COR-L47 (cell line): ENCODE data around the gene CRYBG1.
"Not testable (repeated sequence)": the region's sequence is repeated elsewhere in the genome, so short reads cannot be mapped to it uniquely, and the experiment has no call there.

Source experiments
- DNase-seq: peaks from one replicate; lab custom pipeline; 2025; lab: John Stamatoyannopoulos, UW

CRYBG1 gene

DNA sequence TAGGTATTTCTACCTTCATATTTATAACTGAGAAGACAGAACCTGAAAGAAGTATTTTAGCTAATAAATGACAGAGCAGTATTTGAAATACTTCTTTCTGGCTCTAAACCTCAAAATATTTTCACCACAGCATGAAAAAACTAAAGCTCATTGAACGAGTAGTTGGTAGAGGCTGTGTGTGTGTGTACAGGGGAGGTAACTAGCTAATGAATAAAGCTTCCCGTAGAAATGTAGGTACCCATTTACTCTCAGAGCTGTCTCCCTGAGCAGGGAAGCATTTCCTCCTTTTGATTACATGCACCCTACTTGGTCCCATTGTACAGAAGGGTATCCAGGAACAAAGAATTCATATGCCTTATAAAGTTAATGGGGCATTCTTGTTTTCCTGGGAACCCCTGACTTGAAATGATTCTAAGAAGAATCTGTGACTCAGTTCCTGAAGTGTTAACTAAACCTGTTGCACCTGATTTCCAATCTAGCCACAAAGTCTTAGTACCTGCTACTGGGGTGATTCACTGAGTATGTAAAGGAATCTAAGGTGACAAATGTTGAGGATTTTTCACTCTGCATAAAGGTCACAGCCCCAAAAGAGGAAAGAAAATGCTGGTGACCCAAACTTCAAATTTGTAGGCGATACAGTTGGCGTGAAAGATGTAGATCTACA lies 12.5 kb downstream of the CRYBG1 start:
- no peak for DNase-seq

DNA sequence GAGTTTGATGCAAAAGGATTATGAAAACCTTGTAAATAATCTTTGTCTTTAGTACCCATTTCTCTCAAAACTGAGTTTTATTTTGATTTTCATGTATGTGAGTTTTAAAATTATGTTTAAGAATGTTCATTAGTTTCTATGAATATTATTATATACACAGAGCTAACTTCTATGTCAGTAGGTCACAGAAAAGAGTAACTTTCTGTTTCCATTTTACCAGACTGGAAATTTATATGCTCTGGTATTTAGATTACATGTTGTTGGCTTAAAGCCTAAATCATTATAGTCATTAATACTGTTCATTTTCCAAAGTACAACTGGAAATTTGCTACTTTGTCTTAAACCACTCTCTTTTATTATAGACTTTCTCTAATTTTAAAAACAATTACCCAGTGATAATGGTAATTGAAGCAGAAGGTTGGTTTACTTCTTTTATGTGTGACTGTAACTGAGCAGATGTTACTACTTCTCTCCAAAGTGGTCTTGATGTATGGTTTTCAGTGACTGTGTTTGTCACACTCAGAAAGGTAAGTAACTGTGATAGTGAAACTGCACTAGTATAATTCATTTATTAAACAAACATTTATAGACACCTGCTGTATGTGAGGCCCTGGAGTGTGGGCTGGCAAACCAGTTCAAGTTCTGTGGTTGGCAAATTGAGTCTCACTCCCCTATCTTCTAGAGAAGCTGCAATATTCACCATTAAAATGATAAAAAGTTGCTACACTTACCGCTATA lies 13.2 kb downstream of the CRYBG1 start:
- no peak for DNase-seq

DNA sequence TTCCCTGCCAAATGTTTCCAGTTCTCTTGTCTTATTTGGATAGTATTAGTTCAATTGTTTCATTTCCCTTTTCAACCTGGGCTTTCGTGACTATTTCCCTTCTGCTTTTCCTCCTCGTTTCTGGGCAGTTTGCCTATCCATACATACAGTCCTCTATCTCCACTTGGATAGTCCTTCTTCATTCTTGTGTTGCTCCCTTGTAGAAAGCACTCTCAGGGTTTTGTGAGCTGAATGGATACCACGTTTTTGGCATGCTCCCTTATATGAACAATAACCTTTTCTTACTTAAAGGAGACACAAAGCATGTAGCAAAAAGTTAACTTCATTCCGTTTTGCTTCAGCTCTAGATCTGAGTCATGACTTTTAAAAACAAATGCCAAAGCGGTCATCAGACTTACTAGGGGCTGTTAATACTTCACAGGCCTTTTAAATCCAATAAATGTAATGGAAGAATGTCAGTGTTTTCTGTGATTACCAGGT lies 16.6 kb downstream of the CRYBG1 start:
- no peak for DNase-seq

DNA sequence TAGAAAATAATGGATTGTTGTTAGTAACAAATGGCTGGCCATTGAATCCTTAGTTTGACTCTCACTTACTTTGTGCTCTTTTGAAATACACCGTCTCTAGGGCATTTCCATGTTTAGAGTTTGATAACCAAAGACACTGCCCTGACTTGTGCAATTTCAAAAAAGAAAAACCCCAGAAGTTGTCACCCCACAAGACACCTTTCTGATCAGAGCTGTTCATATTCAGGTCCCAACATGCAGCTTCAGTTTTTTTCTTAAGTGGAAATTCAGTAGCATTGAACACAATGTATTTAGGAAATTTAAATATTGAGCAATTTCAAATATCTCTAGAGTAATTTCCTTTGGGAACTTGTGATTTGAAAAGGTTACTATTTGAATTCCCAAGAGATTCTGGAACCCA lies 19.4 kb downstream of the CRYBG1 start:
- no peak for DNase-seq

DNA sequence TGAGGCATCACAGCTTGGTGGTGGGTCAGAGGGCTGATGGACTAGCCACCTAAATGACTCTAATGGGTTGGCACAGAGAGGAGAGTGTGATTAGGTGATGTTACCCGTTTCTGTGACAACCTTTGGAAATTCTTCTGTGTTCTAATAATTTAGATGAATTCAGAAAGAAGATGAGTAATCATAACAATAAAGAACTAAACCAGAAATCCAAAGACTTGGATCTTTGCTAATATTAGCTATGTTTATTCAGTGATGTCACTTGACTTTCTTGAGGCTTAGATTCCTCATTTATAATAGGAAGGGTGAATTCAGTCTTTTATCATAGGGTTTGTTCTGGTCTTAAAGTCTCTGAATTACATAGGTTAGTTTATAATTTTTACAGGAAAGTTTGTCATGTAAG lies 19.9 kb downstream of the CRYBG1 start:
- DNase-seq, result no peak

DNA sequence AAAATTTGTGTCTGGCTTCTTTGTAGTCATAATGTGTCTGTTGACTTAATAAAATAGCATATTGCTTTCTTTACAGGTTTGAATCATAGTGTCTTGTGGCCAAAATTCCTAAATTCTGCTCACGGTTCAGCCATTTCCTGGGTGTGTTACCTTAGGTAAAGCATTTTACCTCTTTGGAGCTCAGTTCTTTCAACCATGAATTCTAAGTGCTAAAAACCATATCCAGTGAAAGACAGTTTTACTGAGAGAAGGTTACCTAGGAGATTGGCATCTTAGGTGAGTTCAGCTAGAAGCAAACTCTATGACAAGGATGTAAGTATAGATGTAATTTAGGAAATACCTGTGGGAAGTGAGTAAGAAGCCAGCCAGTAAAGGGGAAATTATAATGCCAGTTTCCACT lies 20.7 kb downstream of the CRYBG1 start:
- DNase-seq, result no peak

DNA sequence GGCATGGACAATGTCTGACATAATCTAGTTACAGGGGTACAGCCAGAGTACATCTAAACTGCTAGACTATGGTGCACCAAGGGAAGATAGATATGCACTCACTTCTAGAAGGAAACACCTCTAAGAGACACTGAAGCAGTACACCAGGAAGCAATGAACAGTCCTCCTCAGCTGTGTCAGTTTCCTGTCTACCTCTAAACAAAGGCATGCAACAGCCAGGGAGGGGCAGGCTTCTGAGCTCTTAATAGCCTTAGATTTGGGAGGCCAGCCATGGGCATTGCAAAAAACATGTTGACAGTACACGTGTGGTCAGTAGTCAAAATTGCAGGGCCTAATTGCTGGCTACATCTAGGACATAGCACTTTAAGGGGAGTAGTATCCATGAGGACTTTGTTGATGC lies 21.4 kb downstream of the CRYBG1 start:
- no peak for DNase-seq

DNA sequence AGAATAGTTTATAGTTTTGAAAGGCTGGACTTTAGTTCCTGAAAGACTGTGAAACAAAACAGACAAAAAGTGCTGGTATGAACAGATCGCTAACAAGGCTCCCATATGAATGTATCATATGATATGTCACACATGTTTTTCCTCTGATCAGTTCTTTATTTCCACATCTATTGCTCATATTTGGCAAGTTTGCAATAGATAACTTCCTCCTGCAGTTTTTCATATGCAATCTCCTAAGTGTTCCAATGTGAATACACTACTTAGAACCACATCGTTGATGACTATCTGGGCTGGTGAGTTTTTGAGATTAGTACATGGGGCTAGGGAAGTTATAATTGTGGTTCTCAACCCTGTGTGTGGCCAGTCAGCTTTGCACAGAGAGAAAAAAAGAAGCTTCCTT lies 23.1 kb downstream of the CRYBG1 start:
- DNase-seq, result no peak

DNA sequence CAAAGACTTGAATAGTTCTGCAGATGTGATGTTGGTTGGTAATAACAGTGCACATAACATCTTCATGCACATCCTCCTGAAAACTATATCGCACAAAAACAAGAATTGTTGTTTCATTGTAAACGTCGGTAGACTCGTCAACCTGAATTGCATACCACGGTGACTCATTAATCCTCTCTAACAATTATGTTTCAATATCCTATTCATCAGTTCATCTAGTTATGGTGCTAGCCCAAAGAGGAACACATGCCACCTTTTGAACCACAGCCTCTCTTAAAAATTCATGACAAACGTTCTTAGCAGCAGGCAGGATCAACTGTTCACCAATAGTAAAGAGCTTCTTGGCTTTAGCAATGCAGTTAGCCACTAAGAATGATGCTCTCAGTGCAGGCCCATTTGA lies 25.0 kb downstream of the CRYBG1 start:
- DNase-seq, result no peak

DNA sequence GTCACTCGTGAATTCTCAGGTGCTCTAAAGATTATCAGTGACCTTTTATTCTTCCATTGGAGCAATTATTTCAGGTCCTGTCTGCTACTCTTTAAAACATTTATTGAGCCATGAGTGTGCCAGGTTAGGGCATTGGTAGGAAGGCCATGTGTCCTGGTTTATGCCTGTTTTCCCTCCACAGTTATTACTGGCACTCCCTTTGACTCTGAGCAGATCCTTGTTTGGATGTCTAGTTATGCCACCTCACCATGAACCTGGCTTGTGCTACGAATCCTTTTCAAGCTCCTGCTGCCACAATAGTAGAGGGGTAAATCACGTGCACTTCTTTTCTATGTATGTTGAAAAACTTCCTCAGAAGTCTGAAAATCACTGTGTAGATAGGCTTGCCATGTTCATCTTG lies 27.4 kb downstream of the CRYBG1 start:
- no peak for DNase-seq

DNA sequence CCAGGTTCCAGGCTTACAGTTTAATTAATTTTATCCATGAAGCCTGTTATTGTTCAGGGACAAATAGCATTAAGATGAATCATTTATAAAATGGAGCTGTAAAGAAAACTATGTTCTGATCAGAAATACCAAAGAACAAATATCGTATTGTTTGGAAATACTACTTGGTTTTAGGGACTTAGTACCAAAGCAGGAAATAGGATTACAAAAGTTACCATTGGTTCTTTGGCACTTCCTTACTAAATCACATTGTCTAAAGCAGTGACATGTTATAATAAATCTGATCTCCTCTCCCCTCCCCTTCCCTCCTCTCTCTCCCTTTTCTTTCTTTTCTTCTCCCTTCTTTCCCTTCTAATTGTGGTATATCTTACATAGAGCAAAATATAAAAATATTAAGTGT lies 29.6 kb downstream of the CRYBG1 start:
- DNase-seq, result no peak

DNA sequence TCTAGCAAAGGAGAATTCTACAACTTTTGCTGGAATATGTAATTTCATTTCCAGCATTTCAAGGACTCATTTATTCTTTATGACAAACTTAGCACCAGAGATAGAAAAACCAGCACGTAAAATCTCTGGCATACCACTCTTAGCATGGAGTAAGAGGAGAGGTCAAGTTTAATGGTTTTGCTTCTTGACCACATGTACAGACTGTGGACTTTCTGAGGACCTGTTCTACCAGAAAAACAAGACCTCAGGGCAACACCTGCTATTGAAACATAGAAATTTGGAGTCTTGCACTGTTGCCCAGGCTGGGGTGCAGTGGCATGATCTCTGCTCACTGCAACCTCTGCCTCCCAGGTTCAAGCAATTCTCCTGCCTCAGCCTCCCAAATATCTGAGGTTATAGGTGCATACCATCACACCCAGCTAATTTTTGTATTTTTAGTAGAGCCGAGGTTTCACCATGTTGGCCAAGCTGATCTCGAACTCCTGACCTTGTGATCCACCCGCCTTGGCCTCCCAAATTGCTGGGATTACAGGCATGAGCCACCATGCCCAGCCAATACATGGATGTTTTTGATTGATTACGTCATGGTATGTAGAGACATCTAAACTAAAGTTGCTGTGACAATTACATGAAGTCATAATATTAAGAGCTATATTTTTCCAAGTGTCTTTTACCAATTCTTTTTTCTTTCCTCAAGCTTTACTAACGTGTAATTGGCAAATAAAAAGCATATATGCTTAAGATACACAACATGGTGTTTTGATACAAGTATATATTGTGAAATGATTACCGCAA lies 36.1 kb downstream of the CRYBG1 start:
- no peak for DNase-seq

DNA sequence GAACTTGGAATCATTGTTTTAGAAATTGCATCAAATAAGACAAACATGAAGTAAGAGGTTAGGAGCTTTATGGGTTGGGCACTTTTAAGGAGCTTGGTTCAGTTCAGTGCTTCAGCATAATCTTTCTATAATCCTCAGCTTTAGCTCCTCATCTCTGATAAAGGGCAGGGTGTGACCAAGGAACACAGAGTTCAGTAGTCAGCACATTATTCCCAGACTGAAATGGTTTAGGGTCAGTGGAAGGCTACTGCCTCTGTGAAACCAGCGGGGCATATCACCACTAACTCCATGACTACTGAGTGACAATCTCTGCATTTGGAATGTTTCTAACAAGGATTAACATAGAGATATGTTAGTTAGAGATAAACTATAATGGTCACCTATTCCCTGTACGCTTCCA lies 36.9 kb downstream of the CRYBG1 start:
- DNase-seq, result no peak

DNA sequence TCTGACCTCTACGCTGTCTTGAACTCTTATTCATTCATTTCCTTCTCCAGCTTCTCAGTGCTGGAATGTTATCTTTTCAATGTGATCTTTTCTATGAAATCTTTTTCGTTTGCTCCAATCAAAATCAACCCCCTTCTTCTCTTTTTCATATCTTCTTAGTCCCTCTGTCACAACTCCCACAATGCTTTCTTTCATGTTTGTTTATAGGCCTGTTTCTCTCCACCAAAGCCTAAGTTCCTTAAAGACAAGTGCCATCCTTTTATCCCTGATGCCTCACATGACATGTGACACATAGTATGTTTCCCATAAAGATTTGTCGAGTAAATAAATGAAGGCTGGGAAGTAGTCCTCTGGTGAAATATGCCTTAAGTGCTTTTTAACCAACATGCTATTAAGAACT lies 38.1 kb downstream of the CRYBG1 start:
- DNase-seq, result no peak

DNA sequence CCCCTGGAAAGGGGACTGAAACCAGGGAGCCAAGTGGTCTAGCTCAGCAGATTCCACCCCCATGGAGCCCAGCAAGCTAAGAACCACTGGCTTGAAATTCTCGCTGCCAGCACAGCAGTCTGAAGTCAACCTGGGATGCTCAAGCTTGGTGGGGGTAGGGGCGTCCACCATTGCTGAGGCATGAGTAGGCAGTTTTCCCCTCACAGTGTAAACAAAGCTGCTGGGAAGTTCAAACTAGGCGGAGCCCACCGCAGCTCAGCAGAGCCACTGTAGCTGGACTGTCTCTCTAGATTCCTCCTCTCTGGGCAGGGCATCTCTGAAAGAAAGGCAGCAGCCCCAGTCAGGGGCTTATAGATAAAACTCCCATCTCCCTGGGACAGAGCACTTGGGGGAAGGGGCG lies 44.5 kb downstream of the CRYBG1 start:
- DNase-seq, result not testable (repeated sequence)

DNA sequence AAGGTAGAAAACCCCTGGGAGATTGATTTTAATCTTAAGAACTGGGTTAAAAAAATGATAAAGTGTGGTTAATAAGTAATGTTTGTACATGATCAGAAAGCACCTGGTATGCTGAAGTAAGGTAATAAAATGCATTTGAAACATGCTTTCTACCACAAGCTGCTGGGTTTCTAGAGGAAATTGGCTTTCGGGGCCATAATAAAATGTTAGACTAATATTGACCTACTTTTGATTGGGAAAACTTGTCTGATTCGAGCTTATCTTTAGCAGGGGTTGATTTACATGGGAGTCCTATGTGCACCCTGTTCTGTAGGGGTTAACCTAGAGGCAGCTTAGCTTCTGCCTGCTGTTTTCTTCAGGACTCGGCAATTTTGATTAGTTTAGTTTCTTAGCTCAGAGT lies 50.5 kb downstream of the CRYBG1 start:
- DNase-seq, result no peak

DNA sequence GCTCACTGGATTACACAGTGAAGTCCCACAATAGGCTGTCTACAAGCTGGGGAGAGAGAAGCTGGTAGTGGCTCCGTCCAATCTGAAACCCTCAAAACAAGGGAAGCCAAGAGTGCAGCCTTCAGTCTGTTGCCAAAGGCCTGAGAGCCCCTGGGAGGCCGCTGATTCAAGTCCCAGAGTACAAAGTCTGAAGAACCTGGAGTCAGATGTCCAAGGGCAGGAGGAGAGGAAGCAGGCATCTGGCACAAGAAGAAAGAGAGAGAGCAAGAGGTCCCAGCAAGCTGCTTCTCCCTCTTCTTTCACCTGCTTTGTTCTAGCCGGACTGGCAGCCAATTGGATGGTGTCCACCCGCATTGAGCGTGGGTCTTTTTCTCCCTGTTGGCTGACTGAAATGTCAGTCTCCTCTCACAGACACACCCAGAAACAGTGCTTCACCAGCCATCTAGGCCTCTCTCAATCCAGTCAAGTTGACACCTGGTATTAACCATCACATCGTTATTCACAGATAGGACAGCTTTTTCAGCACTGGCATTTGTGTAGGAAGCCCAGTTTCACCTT lies 51.2 kb downstream of the CRYBG1 start:
- DNase-seq, result no peak

DNA sequence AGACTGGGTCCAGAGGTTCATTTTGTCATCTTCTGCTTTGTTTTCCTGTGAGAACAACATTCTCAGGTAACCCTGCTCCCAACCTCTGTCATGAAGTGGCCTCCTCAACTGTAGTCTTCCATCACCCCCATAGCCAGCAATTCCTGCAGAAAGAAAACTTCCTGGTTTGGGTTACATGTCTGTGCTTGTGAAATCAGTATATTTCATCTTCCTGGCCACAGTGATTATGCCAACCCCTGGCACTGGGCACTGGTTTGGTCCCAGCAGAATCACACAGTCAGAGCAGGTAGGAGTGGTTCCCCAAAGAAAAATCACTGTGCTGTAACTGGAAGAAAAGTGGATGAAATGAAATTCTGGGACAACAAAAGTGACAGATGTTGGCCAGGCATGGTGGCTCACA lies 52.5 kb downstream of the CRYBG1 start:
- DNase-seq, result no peak

DNA sequence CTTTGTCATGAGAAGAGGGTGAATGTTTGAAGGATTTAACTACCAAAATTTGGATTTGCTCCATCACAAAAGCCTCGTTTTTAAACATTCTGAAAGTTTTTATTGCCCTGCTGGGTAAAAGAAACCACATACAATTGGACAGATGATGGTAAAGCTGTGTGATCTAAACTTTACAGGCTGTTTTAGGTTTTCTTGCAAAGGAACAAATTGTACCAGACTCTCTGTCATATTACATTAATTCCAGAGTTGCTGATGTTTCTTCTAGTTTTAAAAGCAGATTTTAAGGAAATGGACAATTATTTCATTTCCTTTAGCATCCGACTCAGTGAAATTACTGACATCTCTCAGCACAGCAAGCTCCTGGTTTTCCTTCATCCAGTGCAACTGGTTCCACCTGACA lies 53.2 kb downstream of the CRYBG1 start:
- DNase-seq, result no peak

DNA sequence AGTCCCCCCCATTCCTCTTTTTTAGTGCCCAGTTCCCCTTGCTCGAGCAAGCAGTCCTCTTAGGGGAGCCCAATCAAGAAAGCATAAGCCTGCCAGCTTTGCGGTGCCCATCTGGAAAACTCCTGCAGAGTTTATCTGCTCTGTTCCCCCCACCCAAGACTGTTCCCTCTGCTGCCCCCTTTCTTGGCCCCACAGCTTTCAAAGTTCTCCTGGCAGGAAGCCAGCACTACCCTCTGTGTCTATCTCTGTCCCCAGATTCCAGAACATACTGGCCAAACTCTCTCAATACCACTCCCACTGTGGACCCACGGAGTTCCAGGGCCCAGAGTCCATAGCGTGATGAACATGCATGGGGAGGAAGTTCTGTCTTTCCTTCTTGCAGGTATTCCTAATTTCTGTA lies 55.4 kb downstream of the CRYBG1 start:
- DNase-seq, result no peak

DNA sequence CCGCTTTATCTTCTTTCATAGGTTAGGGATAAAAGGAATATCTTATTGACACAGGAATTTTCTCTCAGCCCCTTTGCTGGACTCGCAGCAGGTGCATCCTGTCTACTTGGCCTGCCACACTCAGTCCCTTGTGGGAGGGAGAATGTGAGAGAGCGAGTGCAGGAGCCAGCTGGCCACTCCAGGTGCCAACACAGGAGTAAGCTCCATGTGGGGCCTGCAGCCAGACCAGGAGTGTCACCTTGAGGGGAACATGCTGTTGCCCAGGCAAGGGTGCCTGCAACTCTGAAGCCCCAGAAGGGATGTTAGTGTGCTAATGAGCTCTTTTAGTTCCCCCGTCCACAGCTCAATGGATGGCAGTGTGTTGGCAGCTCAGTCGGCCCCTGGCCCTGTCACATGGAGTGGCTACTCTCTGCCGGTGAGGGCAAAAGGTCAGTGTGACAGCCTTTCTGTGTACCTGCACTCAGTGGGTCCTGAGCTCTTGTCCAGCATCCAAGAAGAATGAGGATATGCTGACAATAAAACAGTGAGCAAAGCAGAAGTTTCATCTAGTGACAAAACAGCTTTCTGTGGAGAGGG lies 57.1 kb downstream of the CRYBG1 start:
- DNase-seq, result no peak

DNA sequence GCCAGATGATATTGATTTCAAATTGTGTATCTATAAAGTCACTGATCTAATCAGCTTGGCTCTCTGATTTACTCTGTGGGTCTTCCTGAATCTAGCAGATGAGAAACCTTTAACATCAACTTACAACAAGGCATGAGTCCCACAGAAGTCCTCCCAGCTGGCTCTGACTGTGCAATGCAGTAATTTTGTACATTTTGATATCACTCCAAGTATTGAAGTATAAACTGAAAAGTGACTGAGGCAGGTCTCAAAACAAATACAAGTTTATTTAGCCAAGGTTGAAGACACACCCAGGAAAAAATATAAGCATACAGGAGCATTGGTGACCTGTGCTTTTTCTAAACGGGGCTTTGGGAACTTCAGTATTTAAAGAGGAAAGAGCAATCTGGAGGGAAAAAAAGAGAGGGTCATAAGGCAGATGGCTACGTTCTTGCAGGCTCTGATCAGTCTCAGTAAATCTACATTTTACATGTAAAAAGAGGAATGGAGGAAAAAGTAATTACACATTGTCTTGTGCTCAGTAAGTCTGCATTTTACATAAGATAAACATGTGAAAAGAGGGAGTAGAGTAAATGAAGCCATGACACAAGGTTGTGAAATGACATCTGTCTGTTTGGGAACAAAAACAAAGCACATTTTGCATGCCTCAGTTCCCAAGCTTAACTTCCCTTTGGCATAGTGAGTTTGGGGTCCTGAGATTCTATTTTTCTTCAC lies 59.5 kb downstream of the CRYBG1 start:
- DNase-seq, result no peak
